ENCODE results near the gene EXD3. TPM values are rescaled to one million over a fixed set of nuclear protein-coding genes. Genes with fewer than 3 reads are reported as not detected.

EXD3 gene
- total and polyA plus RNA-seq, 2 of the 13 experiments (the other 11 are each of a cell fraction or from before 2014, with no cell fraction given), result 2.7 to 4.8 TPM

DNA sequence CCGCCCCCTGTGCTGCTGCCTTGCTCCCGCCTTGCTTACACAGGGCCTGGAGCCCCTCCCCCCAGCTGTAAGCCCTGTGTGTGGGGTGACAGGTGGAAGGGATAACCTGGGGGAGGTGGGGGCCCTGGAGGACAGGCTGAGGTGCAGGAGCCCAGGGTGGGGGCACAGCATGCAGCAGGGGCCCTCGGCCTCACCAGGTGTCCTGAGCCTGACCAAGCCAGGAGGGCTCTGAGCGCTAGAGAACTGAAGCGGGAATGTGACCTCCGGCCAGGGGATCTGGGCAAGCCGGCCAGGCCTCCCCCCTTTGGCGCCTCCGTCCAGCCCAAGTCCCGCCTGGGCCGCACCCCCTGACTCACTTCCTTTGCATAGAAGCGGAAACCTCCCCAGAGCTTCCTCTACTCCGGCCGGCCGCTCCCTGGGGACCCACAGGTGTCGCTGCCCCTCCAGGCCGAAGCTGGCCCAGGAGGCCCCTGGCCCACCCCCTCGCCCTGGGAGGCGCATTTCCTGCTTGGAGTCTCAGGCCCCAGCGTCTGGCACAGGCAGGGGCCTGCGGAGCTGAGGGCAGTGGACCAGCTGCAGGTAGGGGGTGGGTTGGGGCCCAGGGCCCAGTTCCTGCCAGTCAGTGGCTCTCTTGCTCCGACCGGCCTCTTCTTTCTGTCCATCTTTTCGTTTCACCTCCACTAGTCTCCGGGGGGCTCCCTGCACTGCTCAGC is 145.5 kb downstream of the EXD3 start, which contains the start of gene TOR4A (continued):
- TF ChIP-seq NR2F1 (CRISPR knock-in tag; IDR thresholded peaks at IDR 0.05), result 0 out of 4 replicates have a peak, but pooled peaks of 1 of the 2 experiments have one; percentile 34
- TF ChIP-seq ZNF121 (CRISPR knock-in tag; IDR thresholded peaks at IDR 0.05), result 0 out of 2 replicates have a peak, but pooled peaks have one; percentile 21
- TF ChIP-seq MIER3 (CRISPR knock-in tag; IDR thresholded peaks at IDR 0.05; ENCODE audit: borderline replicate concordance), result 0 out of 2 replicates have a peak, but pooled peaks have one; percentile 24
- TF ChIP-seq TSC22D2 (CRISPR knock-in tag; IDR thresholded peaks at IDR 0.05; ENCODE audit: borderline replicate concordance), result 0 out of 2 replicates have a peak, but pooled peaks have one; percentile 28
- TF ChIP-seq ZNF12 (CRISPR knock-in tag; IDR thresholded peaks at IDR 0.05), result no peak
- TF ChIP-seq NFIB (CRISPR knock-in tag; IDR thresholded peaks at IDR 0.05; ENCODE audit: borderline replicate concordance), result no peak
- no peak for TF ChIP-seq DMTF1 (CRISPR knock-in tag; IDR thresholded peaks at IDR 0.05)
- TF ChIP-seq THAP9 (CRISPR knock-in tag; IDR thresholded peaks at IDR 0.05; ENCODE audit: borderline replicate concordance), result no peak
- 0 out of 2 replicates have a peak, but pooled peaks have one; percentile 34 for TF ChIP-seq KLF13 (CRISPR knock-in tag; IDR thresholded peaks at IDR 0.05)
- TF ChIP-seq ZNF33B (CRISPR knock-in tag; IDR thresholded peaks at IDR 0.05), result no peak
- TF ChIP-seq GABPA (IDR thresholded peaks at IDR 0.05; ENCODE audit: low read depth, low read length), result no peak
- peak; percentile 90 for TF ChIP-seq GABPA (CRISPR knock-in tag; IDR thresholded peaks at IDR 0.05; ENCODE audit: low read depth)
- peak; percentile 10; the same call in 1 of the 2 replicates for TF ChIP-seq KDM4B (CRISPR knock-in tag; IDR thresholded peaks at IDR 0.05)
- no peak; the same call in 1 of the 2 replicates for TF ChIP-seq AHR (CRISPR knock-in tag; IDR thresholded peaks at IDR 0.05)
- peak; percentile 83 for TF ChIP-seq CTCF (CRISPR knock-in tag; IDR thresholded peaks at IDR 0.05)
- TF ChIP-seq PAX8 (CRISPR knock-in tag; IDR thresholded peaks at IDR 0.05; ENCODE audit: borderline replicate concordance), result no peak
- TF ChIP-seq NR3C1 (CRISPR knock-in tag; IDR thresholded peaks at IDR 0.05), result no peak
- no peak; the same call in 1 of the 2 replicates for TF ChIP-seq SSRP1 (CRISPR knock-in tag; IDR thresholded peaks at IDR 0.05)
- no peak; the same call in 1 of the 2 replicates for TF ChIP-seq AKAP8 (CRISPR knock-in tag; IDR thresholded peaks at IDR 0.05)
- TF ChIP-seq TBX3 (IDR thresholded peaks at IDR 0.05; ENCODE audit: borderline replicate concordance), result peak; percentile 51; the same call in 1 of the 2 replicates
- TF ChIP-seq ZNF24 (IDR thresholded peaks at IDR 0.05), result no peak
- TF ChIP-seq NRL (CRISPR knock-in tag; IDR thresholded peaks at IDR 0.05; ENCODE audit: borderline replicate concordance), result 0 out of 2 replicates have a peak, but pooled peaks have one; percentile 32
- no peak; the same call in 1 of the 2 replicates for TF ChIP-seq MED13 (CRISPR knock-in tag; IDR thresholded peaks at IDR 0.05)
